Measurements from ENCODE around the gene SHISA8. TPM values are rescaled to one million over a fixed set of nuclear protein-coding genes. Genes with fewer than 3 reads are reported as not detected.

Gene SHISA8
- total RNA-seq, 2 experiments from 2014 or later: 0.56 to 0.60 TPM

GRCh38 chr22:41935509-41935908 is 20.6 kb upstream of the SHISA8 start:
- Histone ChIP-seq H3K9me3 (ENCODE audit: control insufficient read depth in 1 of 2, insufficient read depth in 1 of 2, low read length in 2 of 2) (no peaks in the 10 kb centered on the region), H3K27ac (ENCODE audit: low read depth in 1 of 2, low read length in 2 of 2) (no peak overlapping the region), H3K4me3 (ENCODE audit: low read length) (no peak overlapping the region), H3K4me1 (ENCODE audit: insufficient read depth, low read length) (peaks cover 22% of the 10 kb centered on the region), H3K27me3 (ENCODE audit: control insufficient read depth in 1 of 2, insufficient read depth in 2 of 2, low read length in 2 of 2) (no peaks in the 10 kb centered on the region), H3K36me3 (ENCODE audit: insufficient read depth, low read length) (no peaks in the 10 kb centered on the region)
- DNase-seq (no peak), ATAC-seq (ENCODE audit: poor library complexity) (no peak)
- ChIA-PET POLR2A (interaction anchor here (2.3 kb wide), 1 partner anchor 9 kb away, joined by 7 read pairs; the partner anchor contains the start of gene TNFRSF13C), CTCF (interaction anchor here (6.7 kb wide), 1 partner anchor 10 kb away, joined by 63 read pairs; the partner anchor contains the start of gene TNFRSF13C)
- intact Hi-C loops (cut with DNase I, micrococcal nuclease): no loop called here
- no peaks in the 10 kb centered on the region for H3K27me3 Mint-ChIP-seq
- no peak overlapping the region for H3K4me3 Mint-ChIP-seq
- no peak for TF ChIP-seq CTCF (IDR thresholded peaks at IDR 0.05)
- peaks cover 4% of the 10 kb centered on the region for H3K36me3 Mint-ChIP-seq (ENCODE audit: low read depth)
- H3K9me3 Mint-ChIP-seq: no peaks in the 10 kb centered on the region
- no peak overlapping the region for H3K27ac Mint-ChIP-seq
- H3K4me1 Mint-ChIP-seq (ENCODE audit: low read depth): peaks cover 20% of the 10 kb centered on the region

- no peak for TF ChIP-seq CTCF (IDR thresholded peaks at IDR 0.05)
- DNase-seq (no peak), ATAC-seq (ENCODE audit: poor library complexity) (no peak)
- intact Hi-C loops (cut with DNase I, micrococcal nuclease): no loop called here
- Histone ChIP-seq H3K27me3 (ENCODE audit: control insufficient read depth in 1 of 2, insufficient read depth in 2 of 2, low read length in 2 of 2) (no peaks in the 10 kb centered on the region), H3K4me1 (ENCODE audit: insufficient read depth, low read length) (peaks cover 17% of the 10 kb centered on the region), H3K4me3 (ENCODE audit: low read length) (no peak overlapping the region), H3K27ac (ENCODE audit: low read depth in 1 of 2, low read length in 2 of 2) (no peak overlapping the region), H3K36me3 (ENCODE audit: insufficient read depth, low read length) (no peaks in the 10 kb centered on the region), H3K9me3 (ENCODE audit: control insufficient read depth in 1 of 2, insufficient read depth in 1 of 2, low read length in 2 of 2) (no peaks in the 10 kb centered on the region)
- Mint-ChIP-seq H3K36me3 (ENCODE audit: low read depth) (peaks cover 2% of the 10 kb centered on the region), H3K4me1 (ENCODE audit: low read depth) (peaks cover 15% of the 10 kb centered on the region), H3K27ac (no peak overlapping the region), H3K27me3 (no peaks in the 10 kb centered on the region), H3K9me3 (no peaks in the 10 kb centered on the region), H3K4me3 (no peak overlapping the region)
- ChIA-PET CTCF (interaction anchor here (0.8 kb wide), 1 partner anchor 9 kb away, joined by 3 read pairs; no protein-coding TSS in a partner anchor), POLR2A (interaction anchor here (2.3 kb wide), 1 partner anchor 9 kb away, joined by 7 read pairs; the partner anchor contains the start of gene TNFRSF13C)
These were observed 20.1 kb upstream of the SHISA8 start for GRCh38 chr22:41935015-41935351.

- CTCF ChIA-PET: interaction anchor here (0.8 kb wide), 1 partner anchor 9 kb away, joined by 3 read pairs; no protein-coding TSS in a partner anchor
- POLR2A ChIA-PET: interaction anchor here (2.3 kb wide), 1 partner anchor 8 kb away, joined by 7 read pairs; the partner anchor contains the start of gene TNFRSF13C
- no peak for DNase-seq
- no peaks in the 10 kb centered on the region for H3K36me3 Mint-ChIP-seq (ENCODE audit: low read depth)
- no peak for TF ChIP-seq CTCF (IDR thresholded peaks at IDR 0.05)
- intact Hi-C loops (cut with DNase I, micrococcal nuclease): no loop called here
- H3K9me3 Mint-ChIP-seq: no peaks in the 10 kb centered on the region
- Histone ChIP-seq H3K27ac (ENCODE audit: low read depth in 1 of 2, low read length in 2 of 2) (no peak overlapping the region), H3K4me3 (ENCODE audit: low read length) (no peak overlapping the region), H3K9me3 (ENCODE audit: control insufficient read depth in 1 of 2, insufficient read depth in 1 of 2, low read length in 2 of 2) (no peaks in the 10 kb centered on the region), H3K4me1 (ENCODE audit: insufficient read depth, low read length) (peaks cover 12% of the 10 kb centered on the region), H3K36me3 (ENCODE audit: insufficient read depth, low read length) (no peaks in the 10 kb centered on the region), H3K27me3 (ENCODE audit: control insufficient read depth in 1 of 2, insufficient read depth in 2 of 2, low read length in 2 of 2) (no peaks in the 10 kb centered on the region)
- ATAC-seq (ENCODE audit: poor library complexity): no peak
- no peak overlapping the region for H3K4me3 Mint-ChIP-seq
- no peak overlapping the region for H3K27ac Mint-ChIP-seq
- no peaks in the 10 kb centered on the region for H3K27me3 Mint-ChIP-seq
- H3K4me1 Mint-ChIP-seq (ENCODE audit: low read depth): peaks cover 10% of the 10 kb centered on the region
These were observed 19.6 kb upstream of the SHISA8 start for GRCh38 chr22:41934284-41935014.
